GM12873 (cell line): ENCODE data around the gene DTNA.

ENCODE experiments used
- TF ChIP-seq, protein P1 (sequence below): IDR thresholded peaks from 2 replicates; pipeline ENCODE4 v1.5.1; 2012; ENCODE audit warnings: low read depth, mild to moderate bottlenecking, moderate library complexity, low read length, control low read depth; ENCODE audit not compliant: insufficient read depth; ENCODE audit errors: missing control alignments

DTNA gene

DNA sequence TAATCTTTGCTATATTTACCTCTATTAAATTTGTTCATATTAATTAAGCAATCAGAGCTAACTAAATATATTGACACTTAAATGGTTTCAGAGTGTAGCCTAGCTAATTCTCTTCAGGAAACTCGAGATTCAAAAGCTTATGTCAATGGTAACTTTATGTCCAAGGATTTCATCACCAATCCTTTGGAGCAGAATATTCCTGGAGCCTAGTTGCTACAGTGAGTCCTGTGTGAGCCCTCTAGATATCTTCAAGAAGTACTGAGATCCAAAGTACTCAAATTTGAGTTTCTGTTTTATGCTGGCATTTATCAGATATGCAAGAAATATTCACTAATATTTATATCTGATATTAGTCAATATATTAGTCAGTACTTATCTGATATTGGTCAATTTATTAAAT, 31.3 kb downstream of the DTNA start:
- TF ChIP-seq, protein P1, sequence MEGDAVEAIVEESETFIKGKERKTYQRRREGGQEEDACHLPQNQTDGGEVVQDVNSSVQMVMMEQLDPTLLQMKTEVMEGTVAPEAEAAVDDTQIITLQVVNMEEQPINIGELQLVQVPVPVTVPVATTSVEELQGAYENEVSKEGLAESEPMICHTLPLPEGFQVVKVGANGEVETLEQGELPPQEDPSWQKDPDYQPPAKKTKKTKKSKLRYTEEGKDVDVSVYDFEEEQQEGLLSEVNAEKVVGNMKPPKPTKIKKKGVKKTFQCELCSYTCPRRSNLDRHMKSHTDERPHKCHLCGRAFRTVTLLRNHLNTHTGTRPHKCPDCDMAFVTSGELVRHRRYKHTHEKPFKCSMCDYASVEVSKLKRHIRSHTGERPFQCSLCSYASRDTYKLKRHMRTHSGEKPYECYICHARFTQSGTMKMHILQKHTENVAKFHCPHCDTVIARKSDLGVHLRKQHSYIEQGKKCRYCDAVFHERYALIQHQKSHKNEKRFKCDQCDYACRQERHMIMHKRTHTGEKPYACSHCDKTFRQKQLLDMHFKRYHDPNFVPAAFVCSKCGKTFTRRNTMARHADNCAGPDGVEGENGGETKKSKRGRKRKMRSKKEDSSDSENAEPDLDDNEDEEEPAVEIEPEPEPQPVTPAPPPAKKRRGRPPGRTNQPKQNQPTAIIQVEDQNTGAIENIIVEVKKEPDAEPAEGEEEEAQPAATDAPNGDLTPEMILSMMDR = no peak

DNA sequence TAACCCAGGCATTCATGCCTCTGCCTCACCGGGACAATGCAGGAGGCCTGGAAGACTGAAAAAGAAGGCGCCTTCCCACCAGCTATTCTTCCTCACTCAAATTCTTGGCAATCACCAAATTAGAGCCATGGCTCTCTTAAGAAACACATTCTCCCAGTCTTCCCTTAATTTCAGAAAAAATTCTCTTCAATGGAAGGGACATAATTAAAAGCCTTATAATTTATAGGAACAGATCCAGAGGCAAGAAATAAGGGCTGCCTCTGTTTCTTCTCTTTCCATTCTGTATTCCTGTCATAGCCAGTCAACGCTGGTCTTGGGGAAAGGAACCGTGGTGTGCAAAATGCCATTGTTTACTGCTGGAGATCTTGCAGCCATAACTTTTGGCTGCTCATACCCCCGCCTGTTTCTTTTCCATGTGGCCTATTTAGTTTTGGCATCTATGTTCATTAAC, 32.8 kb downstream of the DTNA start:
- TF ChIP-seq, protein P1 = no peak

DNA sequence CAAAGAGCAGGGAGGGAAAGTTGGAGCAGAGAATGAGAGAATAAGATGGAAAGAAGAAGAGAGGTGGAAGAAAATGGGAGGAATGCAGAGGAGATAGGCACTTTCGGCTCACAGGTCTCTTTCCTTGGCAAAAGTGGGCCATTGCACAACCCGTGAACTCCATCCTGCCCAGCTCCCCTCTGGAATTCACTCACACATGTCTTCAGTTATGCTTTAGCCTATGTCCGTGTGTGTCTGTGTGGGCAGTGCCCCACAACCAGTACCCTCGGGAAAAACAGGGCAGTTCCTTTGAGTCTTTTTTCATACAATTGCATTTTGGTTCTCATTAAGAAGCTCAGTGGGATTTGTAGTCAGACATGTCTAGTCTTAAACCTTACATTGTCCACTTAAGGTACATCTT, 34.5 kb downstream of the DTNA start:
- TF ChIP-seq, protein P1 = no peak

DNA sequence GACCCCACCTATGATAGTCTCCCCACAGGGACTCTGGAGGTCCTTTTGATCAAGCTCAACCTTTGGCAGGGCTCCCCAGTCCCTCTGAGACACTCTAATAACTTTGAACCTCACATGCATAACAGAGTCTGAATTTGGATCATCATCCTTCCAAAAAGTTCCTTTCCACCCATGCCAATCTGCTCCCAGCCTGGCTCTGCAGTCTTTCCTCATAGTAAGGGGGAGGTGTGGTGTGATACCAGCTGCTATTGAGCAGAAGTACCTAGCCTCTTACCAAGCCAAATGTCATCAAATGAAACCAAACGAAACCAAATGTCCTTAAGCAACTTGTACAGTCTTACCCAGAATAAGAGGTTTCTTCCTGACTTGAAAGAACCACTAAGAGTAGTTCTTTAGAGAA, 36.5 kb downstream of the DTNA start:
- TF ChIP-seq, protein P1 = no peak

DNA sequence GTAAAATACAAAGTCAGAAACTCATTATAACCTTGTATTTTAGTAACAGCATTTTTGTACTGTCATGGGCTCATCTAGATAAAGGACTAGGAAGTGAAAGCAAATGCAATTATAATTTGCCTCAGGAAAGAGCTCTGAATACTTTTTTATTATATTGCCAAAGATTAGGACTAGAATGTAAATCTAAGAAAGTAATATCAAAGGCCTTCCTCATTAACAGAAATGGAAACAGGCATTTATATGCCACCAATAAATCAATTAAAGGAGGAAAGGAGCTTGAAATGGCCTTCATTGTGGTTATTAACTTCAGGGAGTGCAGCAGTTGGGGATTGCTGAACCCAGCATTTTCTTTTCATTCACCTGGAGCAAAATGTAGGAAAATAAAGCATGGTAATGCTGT, 39.6 kb downstream of the DTNA start:
- TF ChIP-seq, protein P1 = no peak

DNA sequence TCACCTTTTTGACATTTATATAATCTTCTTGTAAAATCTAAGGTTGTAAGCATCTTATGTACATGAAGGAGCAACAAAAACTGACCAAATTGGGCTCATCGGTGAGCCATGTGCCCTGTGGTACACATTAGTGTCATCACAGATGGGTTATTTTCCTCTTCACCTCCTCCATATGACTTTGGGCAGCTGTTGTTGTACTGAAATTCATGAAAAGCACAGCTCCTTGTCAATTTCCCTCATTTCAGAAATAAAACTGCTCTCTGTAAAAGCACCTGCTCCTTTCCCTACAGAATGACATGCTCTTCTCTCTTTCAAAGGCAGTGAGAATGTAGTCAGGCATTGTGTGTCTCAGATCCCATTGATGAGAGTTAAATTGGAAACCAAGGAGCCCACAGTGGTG, 42.0 kb downstream of the DTNA start:
- TF ChIP-seq, protein P1 = no peak

DNA sequence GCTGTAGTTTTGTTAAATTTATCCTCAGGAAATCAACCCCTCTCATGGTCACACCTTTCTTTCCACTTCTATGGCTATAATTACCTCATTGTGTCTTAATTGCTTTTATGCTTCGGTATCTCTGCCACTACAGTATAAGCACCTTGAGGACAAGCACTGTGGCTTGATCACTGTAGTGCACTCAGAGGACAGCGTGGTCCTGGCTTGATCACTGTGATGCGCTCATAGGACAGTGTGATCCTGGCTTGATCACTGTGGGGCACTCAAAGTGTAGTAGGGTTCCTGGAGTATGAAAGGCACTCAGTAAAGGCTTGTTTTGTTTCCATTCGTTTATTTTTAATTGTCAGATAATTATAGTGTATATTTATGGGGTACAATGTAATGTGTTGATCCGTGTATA, 44.2 kb downstream of the DTNA start:
- TF ChIP-seq, protein P1 = no peak
